ENCODE results near the gene ZNF385B.

Gene ZNF385B

GRCh38 chr2:179855673-179856072 is 5.7 kb downstream of the ZNF385B start:
- DNase-seq: no peak

GRCh38 chr2:179854891-179855290 is 6.5 kb downstream of the ZNF385B start:
- DNase-seq: no peak

GRCh38 chr2:179853108-179853507 is 8.3 kb downstream of the ZNF385B start:
- no peak for DNase-seq

- DNase-seq: no peak
These were observed 11.2 kb downstream of the ZNF385B start for GRCh38 chr2:179850188-179850587.

DNA sequence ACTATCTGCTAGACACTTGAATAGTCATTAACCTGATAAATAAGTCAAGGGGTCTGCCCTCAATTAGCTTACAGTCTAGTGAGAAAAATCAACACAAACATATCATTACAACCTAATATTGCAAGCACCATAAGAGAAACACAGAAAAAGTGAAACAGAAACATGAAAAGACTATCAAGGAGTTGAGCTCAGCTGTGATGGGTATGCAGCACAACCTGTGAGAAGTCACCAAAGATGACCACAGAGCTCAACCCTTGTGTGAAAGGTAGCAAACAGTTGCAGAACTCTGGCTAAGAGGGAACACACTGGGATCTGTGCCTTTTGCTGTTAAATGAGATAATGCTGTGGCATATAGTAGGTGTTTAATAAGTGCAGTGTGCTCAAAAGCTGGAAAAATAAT is 11.7 kb downstream of the ZNF385B start:
- no peak for DNase-seq

- DNase-seq: no peak
These were observed 17.9 kb downstream of the ZNF385B start for GRCh38 chr2:179843541-179843940.

DNA sequence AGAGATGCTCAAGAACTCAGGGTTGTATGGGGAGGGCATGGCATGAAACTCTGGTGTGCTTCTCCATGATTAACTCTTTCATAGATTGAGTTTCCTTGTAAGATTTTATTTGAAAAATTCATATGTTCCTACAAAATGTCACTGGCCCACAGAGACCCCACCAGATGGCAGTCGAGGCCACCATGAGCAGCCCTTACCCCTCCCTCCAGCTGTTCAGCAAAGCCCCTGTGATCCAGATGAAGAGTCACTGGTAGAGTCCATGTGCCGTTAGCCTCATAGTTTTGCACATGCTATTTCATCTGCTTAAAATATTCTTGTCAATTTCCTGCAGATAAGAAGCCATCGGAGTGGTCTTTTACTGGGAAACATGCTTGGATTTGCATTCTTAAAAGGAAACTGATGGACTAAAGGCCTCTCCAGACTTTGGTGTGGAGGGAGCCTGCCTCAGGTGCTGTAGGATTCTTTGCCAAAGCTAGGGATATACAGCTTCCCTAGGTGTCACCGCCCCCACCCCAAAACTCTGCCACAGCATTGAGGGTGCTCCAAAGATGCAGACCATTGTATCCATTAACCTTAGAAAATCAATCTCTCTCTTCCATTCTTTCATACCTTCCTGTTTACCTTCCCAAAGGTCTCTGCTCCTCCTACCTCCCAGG is 18.8 kb downstream of the ZNF385B start:
- DNase-seq: no peak

DNA sequence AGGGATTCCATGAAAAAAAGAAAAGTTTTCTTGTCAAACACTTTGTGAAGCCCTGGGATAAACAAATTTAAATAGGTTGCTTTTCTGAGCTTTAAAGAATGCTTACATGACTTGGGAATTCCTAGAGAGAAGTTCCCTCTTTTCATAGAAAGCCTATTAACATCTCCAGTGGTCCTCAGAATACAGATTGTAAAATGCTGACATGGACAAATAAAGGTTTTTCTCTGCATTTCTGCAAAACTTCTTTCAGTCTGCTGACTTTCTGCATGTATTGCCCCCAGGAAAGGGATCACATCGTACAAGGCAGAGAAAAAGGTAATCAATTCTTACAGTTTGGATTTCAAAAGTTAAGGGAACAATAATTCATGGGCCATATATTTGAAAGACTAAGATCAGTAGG is 20.6 kb downstream of the ZNF385B start:
- DNase-seq: no peak

GRCh38 chr2:179837408-179837807 is 24.0 kb downstream of the ZNF385B start:
- no peak for DNase-seq

- no peak for DNase-seq
These were observed 31.2 kb downstream of the ZNF385B start for GRCh38 chr2:179830043-179830787.

DNA sequence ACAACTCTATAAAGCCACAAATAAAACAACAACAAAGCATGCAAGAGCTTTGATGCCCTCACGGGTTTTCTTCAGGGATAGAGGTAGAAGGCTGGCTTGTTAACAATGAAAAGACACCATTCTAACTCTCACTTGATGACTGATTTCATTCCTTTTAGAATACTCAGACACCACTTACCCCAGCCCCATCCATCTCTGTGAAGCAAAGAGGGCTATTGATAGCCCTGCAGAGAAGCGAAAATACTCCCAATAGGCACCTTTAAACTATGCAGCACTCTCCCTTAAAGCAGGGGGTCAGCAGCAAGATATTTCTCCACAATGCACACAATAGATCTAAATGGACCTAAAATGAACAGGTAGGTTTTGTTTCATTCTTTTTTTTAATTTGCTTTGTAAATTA is 35.1 kb downstream of the ZNF385B start:
- no peak for DNase-seq

DNA sequence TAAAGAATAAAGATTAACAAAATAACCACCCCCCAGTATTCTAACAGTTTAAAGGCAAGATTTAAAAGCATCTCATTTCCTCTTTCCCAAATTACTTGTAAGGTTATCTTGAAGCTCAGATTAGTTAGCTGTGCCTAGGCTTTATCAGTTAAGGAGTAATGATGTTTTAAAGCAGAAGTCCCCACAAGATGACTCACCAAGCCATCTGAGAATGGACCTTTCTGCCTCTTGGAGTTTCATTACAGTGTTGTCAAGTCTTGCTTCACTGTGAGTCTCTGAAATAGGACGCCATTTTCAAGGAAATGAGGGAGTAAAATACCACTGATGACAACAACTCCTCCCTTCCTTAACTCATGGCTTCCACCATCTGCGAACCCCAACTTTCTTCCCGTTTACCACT is 35.9 kb downstream of the ZNF385B start:
- DNase-seq: peak; percentile 91

DNA sequence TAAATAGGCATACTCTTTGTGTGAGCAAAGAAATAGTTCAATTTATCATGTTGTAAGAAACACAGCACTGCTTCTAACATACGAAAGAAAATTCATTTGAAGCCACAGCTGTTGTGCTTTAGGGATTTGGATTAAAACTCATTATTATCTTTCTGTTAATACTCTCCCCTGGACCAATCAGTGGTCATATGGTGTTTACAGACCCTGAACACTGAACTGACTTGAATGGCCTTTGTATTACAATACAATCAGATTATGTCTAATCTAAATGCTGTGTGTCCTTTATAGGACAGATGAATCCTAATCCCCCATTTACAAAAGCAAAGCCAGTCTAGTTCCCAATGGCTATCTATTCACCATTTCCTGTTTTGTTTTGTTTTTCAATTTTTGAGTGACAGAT is 36.5 kb downstream of the ZNF385B start:
- no peak for DNase-seq

- no peak for DNase-seq
These were observed 38.9 kb downstream of the ZNF385B start for GRCh38 chr2:179822540-179822939.

DNA sequence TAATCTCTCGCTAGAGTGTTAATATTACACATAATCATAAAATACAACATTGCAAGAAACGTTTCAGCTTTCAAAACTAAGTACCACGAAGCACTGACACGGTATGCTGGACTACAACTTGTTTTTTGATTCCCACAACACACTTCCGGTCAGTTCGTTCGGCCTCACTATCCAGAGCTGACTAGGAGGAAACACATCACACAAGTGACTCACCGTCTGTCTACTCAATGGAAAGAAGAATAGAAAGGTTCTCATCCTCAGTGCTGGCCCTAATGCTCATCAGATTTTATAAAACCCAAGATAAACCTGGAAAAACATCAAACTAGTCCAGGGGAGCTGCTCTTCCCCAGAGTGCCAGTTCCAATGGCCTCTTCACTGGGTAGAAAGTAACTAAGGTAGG is 42.9 kb downstream of the ZNF385B start:
- DNase-seq: no peak

- no peak for DNase-seq
These were observed 44.1 kb downstream of the ZNF385B start for GRCh38 chr2:179817181-179817841.

- no peak for DNase-seq
These were observed 47.4 kb downstream of the ZNF385B start for GRCh38 chr2:179814050-179814449.

DNA sequence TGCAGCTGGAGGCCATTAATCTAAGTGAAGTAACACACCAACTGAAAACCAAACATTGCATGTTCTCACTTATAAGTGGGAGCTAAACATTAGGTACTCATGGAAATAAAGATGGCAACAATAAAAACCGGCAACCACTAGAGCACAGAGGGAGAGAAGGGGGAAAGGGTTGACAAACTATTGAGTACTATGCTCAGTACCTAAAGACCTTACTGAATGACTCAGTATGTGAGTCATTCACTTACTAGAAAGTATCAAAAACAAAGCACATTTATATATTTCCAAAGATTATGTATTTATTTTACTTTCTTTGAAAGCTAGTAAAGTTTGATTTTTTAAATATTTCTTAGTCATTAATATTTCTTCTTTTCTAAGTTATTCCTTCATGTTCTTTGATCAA is 48.9 kb downstream of the ZNF385B start:
- DNase-seq: no peak

DNA sequence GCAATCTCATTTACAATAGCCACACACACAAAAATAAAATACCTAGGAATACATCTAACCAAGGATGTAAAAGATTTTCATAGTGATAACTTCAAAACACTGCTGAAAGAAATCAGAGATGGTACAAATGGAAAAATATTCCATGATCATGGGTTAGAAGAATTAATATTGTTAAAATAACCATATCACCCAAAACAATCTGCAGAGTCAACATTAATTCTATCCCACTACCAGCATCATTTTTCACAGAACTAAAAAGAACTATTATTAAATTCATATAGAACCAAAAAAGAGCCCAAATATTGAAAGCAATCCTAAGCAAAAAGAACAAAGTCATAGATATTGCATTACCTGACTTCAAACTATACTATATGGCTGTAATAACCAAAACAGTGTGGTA is 50.4 kb downstream of the ZNF385B start:
- no peak for DNase-seq

DNA sequence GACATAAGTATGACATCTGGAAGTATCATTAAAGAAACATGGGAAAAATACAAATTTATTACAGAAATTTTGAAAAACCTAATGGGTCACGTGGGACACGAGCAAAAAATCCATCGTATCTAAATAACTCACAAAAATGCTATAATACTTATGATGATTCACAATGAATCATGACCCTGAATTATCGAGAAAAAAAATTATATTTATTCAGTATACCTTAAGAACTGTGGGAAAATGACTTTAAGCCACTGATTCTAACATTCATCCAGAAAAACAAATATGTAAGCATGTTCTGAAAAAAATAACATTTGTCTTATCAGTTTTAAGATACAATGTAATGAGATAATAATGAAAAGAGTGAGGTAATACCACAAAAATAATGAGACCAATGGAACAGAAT is 51.8 kb downstream of the ZNF385B start:
- no peak for DNase-seq

GRCh38 chr2:179805001-179805400 is 56.4 kb downstream of the ZNF385B start:
- no peak for DNase-seq

DNA sequence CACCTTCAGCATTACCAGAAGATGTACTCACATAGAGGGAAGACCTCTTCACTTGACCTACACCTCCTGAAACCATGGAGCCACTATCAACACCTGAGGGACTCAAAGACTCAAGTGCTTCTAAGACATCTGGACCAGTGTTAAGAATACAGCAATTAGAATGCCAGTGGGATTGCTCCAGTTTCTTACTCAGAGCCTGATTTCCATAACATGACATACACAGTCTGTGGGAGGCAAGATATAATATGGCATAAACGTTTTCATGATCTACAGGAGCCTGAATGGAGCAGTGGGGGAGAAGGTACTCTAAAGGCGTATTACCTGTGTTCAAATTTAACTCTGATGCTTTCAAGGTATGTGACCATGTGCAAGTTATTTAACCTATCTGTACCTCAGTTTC is 57.2 kb downstream of the ZNF385B start:
- no peak for DNase-seq

DNA sequence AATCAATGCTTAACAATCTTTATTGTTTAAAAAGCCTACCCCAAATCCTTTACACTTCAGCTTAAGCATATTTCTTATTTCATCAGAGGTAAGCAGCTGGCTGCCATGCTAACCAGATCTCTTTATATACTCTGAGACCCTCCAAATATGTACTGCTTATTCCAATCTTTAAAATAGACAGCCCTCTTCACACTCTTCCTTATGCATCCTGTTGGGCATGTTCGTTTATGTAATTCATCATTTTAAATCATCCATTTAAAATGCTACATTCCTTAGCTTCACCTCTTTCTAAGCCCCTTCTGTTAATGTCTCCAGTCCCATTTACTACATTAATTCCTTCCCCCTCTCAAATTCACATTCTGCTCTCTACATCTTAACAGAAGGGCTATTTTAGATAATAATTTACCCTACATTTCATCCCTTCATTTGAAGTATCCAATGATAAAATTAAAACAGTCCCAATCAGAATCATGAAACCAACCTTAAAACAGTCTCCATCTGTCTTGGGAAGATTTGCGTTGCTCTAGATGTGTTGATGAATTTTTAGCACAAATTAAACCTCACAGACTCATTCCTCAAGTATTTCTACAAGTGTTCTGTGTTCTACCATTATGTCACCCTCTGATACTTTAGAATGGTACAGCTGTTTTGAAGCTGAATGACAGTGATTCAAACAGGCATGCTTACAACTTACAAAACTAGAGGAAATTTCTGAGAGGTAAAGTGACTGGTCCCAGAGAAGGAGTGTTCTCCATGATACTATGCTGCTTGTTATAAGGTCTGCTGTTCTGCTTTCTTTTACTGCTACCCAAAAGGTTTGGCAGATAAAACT is 59.1 kb downstream of the ZNF385B start:
- DNase-seq: no peak

All from MV-4-11 (cell line).